Measurements from ENCODE around the gene RBMS3.

DNA sequence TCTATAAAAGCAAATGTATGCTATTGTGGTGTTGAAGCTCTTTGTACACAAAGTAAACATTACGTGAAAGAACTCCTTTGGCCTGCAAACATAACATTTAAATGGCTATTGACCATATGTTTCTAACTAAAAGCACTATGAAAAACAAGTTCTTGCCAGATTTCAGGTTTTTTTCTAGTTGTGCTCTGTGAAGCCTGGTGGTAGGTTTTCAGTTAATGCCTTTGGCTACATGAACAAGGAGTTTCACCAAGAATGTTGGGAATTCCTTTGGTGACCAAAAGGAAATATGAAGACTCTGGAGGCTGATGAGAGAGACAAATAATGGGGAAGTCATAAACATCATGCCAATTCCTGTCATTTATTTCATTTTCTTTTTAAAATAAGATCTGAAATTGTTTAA, 66.0 kb downstream of the RBMS3 start:
- TF ChIP-seq, protein P1, sequence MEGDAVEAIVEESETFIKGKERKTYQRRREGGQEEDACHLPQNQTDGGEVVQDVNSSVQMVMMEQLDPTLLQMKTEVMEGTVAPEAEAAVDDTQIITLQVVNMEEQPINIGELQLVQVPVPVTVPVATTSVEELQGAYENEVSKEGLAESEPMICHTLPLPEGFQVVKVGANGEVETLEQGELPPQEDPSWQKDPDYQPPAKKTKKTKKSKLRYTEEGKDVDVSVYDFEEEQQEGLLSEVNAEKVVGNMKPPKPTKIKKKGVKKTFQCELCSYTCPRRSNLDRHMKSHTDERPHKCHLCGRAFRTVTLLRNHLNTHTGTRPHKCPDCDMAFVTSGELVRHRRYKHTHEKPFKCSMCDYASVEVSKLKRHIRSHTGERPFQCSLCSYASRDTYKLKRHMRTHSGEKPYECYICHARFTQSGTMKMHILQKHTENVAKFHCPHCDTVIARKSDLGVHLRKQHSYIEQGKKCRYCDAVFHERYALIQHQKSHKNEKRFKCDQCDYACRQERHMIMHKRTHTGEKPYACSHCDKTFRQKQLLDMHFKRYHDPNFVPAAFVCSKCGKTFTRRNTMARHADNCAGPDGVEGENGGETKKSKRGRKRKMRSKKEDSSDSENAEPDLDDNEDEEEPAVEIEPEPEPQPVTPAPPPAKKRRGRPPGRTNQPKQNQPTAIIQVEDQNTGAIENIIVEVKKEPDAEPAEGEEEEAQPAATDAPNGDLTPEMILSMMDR (conservative IDR thresholded peaks at IDR 0.05 in 1 of 2, IDR thresholded peaks at IDR 0.05 in 1 of 2; ENCODE audit: low read depth in 1 of 2, low read length in 2 of 2), result no peak
- TF ChIP-seq EZH2 (IDR thresholded peaks at IDR 0.05; ENCODE audit: low read length, missing control alignments), result no peak
